Measurements from ENCODE around the gene FARP1.

GRCh38 chr13:98243929-98244272, 101.0 kb downstream of the FARP1 start:
- TF ChIP-seq REST (IDR thresholded peaks at IDR 0.05; ENCODE audit: insufficient read depth in 1 of 2, low read depth in 2 of 2, low read length in 2 of 2), result no peak
- no peak for TF ChIP-seq SIN3A (IDR thresholded peaks at IDR 0.05; ENCODE audit: borderline replicate concordance, insufficient read depth, low read length)

Measured in PFSK-1 (cell line).